GM12891 (cell line): ENCODE results near the gene ZNF813.
"Not testable (repeated sequence)": the region's sequence is repeated elsewhere in the genome, so short reads cannot be mapped to it uniquely, and the experiment has no call there.

ENCODE experiments used
- DNase-seq: peaks from one replicate; pipeline ENCODE4 v3.0.0; 2011; ENCODE audit warnings: low spot score; ENCODE audit not compliant: insufficient read length
- FAIRE-seq: peaks from 2 replicates; lab custom pipeline; 2011; peaks lifted over from hg19 to GRCh38; lab: Jason Lieb, UNC
- PAX5 ChIP-seq: IDR thresholded peaks from 2 replicates; pipeline ENCODE4 v1.6.1; 2011; ENCODE audit warnings: low read length, moderate library complexity, mild to moderate bottlenecking; ENCODE audit not compliant: insufficient read depth, severe bottlenecking
- POLR2A ChIP-seq: IDR thresholded peaks from 2 replicates; pipeline ENCODE4 v1.6.1; 2011; ENCODE audit warnings: low read depth, low read length, control low read depth
- POLR2AphosphoS5 ChIP-seq: IDR thresholded peaks from 2 replicates; pipeline ENCODE4 v1.6.1; 2011; ENCODE audit warnings: low read depth, low read length, control low read depth
- POU2F2 ChIP-seq: IDR thresholded peaks from 2 replicates; pipeline ENCODE4 v1.6.1; 2011; ENCODE audit warnings: low read depth, mild to moderate bottlenecking, control low read depth, low read length, moderate library complexity
- SPI1 ChIP-seq: IDR thresholded peaks from 2 replicates; pipeline ENCODE4 v1.6.1; 2011; ENCODE audit warnings: low read depth, low read length, control low read depth
- TAF1 ChIP-seq: IDR thresholded peaks from 2 replicates; pipeline ENCODE4 v1.6.1; 2011; ENCODE audit warnings: low read depth, low read length, control low read depth

ZNF813 gene

DNA sequence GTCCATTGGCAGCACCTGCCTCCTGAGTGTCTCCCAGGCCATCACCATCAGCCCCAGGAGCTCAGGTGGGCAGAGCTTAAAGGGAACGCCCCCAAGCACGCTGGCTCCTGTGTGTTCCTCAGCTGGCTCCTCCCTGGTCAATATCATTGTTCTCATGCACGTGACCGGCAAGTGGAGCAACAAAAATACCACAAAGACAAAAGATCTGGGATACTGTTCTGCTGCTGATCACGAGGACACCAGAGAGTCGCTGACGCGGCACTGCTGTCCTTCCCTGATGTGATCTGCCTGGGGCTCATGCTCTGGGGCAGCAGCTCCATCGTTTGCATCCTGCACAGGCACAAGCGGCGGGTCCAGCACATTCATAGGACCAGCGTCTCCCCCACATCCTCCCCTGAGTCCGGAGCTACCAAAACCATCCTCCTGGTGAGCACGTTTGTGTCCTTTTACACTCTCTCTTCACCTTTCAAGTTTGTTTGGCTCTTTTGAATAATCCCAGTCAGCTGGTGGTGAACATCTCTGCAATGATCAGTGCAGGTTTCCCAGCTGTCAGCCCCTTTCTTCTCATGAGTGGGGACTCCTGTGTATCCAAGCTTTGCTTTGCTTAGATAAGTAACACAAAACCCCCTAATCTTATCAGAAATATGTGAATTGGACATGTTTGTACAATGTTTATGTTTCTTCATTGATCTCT lies 36.3 kb downstream of the ZNF813 start:
- DNase-seq, result not testable (repeated sequence)
- peak; percentile 57 for FAIRE-seq

DNA sequence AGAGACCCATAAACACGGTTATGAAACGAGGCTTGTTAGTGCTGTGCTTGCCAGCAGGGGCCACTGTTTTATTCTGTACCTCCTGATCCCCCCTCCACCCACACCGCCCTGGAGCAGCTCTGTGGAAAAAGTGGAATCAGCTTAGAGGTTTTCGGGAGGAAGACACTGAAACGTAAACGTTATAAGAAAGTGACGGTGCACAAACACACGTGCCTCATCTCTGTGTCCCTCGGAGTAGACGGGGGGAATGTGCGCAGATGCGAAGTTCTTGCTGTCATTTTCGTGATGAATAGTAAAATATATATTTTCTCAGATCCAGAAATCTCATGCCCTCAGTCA lies 36.8 kb downstream of the ZNF813 start:
- not testable (repeated sequence) for DNase-seq
- peak; percentile 45 for FAIRE-seq

DNA sequence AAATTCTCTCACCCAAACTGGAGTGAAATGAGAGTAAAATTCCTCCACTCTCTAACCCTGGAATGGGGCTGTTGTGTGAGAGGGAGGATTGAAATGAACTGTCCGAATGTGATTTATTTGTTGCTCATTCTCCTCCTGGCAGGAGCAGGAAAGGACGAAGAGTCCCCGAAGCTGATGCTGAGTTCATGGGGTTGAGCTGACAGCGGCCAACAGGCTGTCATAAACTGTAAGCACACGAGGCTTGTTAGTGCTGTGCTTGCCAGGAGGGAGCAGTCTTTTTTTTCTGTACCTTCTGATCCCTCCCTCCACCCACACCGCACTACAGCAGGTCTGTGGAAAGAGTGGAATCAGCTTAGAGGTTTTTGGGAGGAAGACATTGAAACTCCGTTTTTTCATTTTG lies 37.4 kb downstream of the ZNF813 start:
- TF ChIP-seq SPI1 (no peak), POLR2AphosphoS5 (no peak), PAX5 (no peak), POLR2A (no peak), POU2F2 (no peak), TAF1 (no peak)
- no peak for DNase-seq
- FAIRE-seq, result no peak

DNA sequence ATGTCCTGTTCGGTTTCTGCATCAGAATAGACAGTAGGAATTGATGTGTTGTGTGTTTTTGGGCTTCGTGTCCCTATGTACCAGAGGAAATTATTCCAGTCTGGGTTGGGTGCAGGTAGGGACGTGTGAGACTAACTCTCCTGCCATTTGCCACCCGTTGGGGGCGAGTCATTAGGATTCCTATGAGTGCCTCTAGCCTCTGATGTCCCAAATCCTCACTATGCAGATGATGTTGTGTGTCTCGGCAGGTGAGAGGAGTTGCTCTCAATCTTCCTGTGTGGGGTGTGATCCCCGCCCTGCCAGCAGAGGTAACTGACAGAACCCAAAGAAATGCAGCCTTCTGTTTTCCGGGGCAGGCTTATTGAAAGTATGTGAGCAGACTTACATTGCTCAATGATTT lies 39.2 kb downstream of the ZNF813 start:
- DNase-seq (no peak), FAIRE-seq (no peak)
- no peak for TF ChIP-seq POLR2A
- no peak for TF ChIP-seq PAX5
- no peak for TF ChIP-seq POU2F2
- TF ChIP-seq TAF1, result no peak
- no peak for TF ChIP-seq SPI1
- TF ChIP-seq POLR2AphosphoS5, result no peak

DNA sequence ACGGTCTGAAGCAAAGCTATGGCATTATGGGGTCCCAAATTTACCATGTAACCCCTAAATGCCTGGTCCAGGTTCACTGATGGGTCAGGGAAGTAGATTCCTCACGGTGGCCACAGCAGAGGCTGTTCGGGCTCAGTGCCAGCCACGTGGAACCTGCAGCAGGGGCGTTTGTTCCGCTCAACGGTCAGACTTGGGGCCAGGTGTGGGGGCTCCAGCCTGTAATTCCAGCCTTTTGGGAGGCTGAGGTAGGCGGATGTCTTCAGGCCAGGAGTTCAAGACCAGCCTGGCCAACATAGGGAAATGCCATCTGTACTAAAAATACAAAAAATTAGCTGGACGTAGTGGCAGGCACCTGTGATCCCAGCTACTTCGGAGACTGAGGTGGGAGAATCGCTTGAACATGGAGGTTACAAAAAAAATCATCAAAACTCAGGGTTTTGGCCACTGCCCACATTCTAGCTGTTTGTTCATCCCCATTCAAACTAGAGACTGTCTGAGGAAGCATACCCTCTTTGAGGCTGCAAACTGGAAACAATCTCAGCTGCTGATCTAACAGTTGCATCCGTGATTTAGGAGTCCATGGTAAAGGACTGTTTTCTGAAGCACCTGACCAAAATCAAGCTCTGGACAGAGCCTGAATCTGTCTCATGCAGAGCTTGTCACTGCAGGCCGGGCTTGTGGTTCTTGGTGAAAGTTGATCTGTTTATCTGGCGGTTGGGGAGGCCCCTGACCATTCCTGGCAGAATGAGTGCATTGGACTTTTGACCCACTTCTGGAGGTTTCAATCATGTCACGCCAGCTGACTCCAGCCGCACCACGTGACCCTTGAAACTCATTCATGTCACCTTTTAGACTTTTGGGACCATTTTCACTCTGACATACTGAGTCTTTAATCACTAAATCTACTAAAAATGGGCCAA lies 40.2 kb downstream of the ZNF813 start:
- TF ChIP-seq PAX5 (peak; percentile 48), TAF1 (no peak)
- DNase-seq (no peak), FAIRE-seq (no peak)

DNA sequence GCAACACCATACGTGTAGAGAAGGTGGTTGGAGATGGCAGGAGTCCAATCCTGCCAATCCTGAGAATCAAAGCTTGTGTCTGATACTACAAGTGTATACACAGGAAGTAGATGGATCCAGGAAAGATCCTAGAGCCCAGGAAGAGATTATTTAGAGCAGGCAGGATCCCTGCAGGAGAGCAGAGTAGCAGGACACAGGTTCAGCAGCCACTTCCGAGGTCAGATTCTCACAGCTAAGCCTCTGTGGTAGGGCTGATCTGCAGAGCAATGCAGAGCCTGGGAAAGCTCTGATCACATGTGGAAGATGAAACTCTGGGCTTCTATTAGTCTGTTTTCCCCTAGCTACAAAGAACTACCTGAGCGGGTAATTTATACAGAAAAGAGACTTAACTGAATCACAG lies 41.9 kb downstream of the ZNF813 start:
- FAIRE-seq, result no peak
- TF ChIP-seq POU2F2 (no peak), TAF1 (no peak), POLR2A (no peak), SPI1 (no peak), PAX5 (no peak), POLR2AphosphoS5 (no peak)

GRCh38 chr19:53509845-53510244 lies 42.3 kb downstream of the ZNF813 start:
- no peak for FAIRE-seq
- TF ChIP-seq TAF1, result no peak
- TF ChIP-seq PAX5, result no peak
- no peak for TF ChIP-seq POLR2A
- no peak for TF ChIP-seq POU2F2
- TF ChIP-seq POLR2AphosphoS5, result no peak
- no peak for TF ChIP-seq SPI1
- no peak for DNase-seq

More for the DNA sequence above, 41.9 kb downstream of the ZNF813 start:
- DNase-seq, result no peak

DNA sequence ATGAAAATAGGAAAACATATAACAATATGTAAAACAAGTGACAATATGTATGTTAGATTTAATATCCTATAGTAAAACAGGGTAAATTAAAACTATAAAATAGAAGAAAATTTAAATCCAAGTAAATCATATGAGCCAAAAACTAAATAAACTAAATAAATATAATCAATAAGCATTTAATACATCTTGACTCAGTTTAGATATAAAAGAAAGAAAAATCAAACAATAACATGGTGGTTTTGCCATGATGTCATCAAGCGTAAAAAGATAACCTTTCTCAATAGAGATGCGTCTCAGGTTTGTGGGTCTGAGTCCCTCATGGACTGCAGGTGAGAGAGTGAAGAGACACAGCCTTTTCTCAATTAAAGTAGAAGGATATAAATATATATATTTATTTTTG lies 43.8 kb downstream of the ZNF813 start:
- no peak for DNase-seq
- FAIRE-seq, result no peak
- TF ChIP-seq TAF1, result no peak
- TF ChIP-seq SPI1, result no peak
- no peak for TF ChIP-seq POLR2AphosphoS5
- no peak for TF ChIP-seq POU2F2
- no peak for TF ChIP-seq POLR2A
- no peak for TF ChIP-seq PAX5

- peak; percentile 28 for FAIRE-seq
- DNase-seq, result peak; percentile 28
- TF ChIP-seq POLR2A, result no peak
- no peak for TF ChIP-seq SPI1
- no peak for TF ChIP-seq POLR2AphosphoS5
- no peak for TF ChIP-seq PAX5
- TF ChIP-seq POU2F2, result no peak
- TF ChIP-seq TAF1, result no peak
Observed at GRCh38 chr19:53511933-53512374, 44.4 kb downstream of the ZNF813 start.

DNA sequence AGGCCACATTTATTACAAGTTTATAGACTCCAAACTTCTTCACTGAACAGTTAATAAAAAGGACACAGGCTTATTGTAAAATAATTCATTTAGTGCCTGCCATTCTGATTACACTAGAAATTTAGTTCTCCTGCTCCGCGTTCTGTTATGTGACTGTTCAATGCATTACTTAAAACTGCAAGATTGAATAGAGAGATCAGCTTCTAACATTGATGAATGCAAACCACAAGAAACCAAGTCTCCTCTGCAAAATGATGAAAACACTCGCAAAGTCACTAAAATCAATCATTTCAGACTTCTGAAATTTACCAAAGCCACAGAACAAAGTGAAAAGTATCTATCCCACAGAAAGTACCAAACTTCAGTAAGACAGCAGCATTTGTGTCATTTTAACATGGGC lies 47.5 kb downstream of the ZNF813 start:
- DNase-seq, result not testable (repeated sequence)
- FAIRE-seq, result peak; percentile 41
